ENCODE results near the gene FANCI. TPM values are rescaled to one million over a fixed set of nuclear protein-coding genes. Genes with fewer than 3 reads are reported as not detected.

FANCI gene
- total and polyA plus RNA-seq, 2 of the 13 experiments (the other 11 are each of a cell fraction or from before 2014, with no cell fraction given) = 15.7 to 68.8 TPM

- TF ChIP-seq MBNL3 (CRISPR knock-in tag; conservative IDR thresholded peaks at IDR 0.05) (no peak), ZNF737 (CRISPR knock-in tag; IDR thresholded peaks at IDR 0.05; ENCODE audit: borderline replicate concordance) (no peak), CERS6 (CRISPR knock-in tag; IDR thresholded peaks at IDR 0.05) (no peak)
Observed at GRCh38 chr15:89341316-89342005, 97.7 kb downstream of the FANCI start (continued).

GRCh38 chr15:89342840-89343239 lies 99.1 kb downstream of the FANCI start:
- DNase-seq (ENCODE audit: low spot score) (no peak), FAIRE-seq (no peak), ATAC-seq (no peak)
- ChIA-PET POLR2A (no interaction called here), CTCF (ENCODE audit: low intra/inter-chr PET ratio, low total read pairs) (no interaction called here)
- Histone ChIP-seq H3K4me1 (ENCODE audit: insufficient read depth, low read length) (no peaks in the 10 kb centered on the region; the same call in 1 of the 2 replicates), H2AFZ (ENCODE audit: low read length) (no peak overlapping the region), H3K27ac (ENCODE audit: extremely low read length, insufficient read depth, low read length) (no peak overlapping the region), H4K20me1 (ENCODE audit: insufficient read depth, low read length) (no peaks in the 10 kb centered on the region), H3K36me3 (replicated peaks in 1 of 2; ENCODE audit: control insufficient read depth in 1 of 2, insufficient read depth in 2 of 2, low read length in 2 of 2) (no peaks in the 10 kb centered on the region), H3K9me3 (ENCODE audit: low read length) (no peaks in the 10 kb centered on the region), H3K4me3 (replicated peaks in 1 of 3; ENCODE audit: insufficient read depth in 1 of 3, low read depth in 2 of 3, low read length in 3 of 3) (no peak overlapping the region), H3K79me2 (ENCODE audit: insufficient read depth, low read length) (no peaks in the 10 kb centered on the region), H3K27me3 (ENCODE audit: control insufficient read depth in 1 of 2, insufficient read depth in 2 of 2, low read length in 2 of 2) (peaks cover 1 to 26% of the 10 kb centered on the region in 2 experiments; a peak in 2 of 5 replicates), H3K9ac (ENCODE audit: insufficient read depth, low read depth, low read length) (no peak overlapping the region), H3K4me2 (ENCODE audit: low read depth, low read length) (no peak overlapping the region)
- no TSS peak for BruUV-seq (replicated peaks)
- intact Hi-C loops (cut with micrococcal nuclease; ENCODE audit: unreplicated experiment) = no loop called here
- in situ Hi-C loops (cut with HindIII; ENCODE audit: extremely low pct_ligation_motif_present, low pct_unique_long_range_greater_than_20kb) = no loop called here
- WGBS (ENCODE audit: low lambda C conversion rate) = 100% methylated on average over 1 of the region's 3 CpGs
- no peak for TF ChIP-seq ZNF510 (CRISPR knock-in tag; IDR thresholded peaks at IDR 0.05; ENCODE audit: low read depth)
- no peak for TF ChIP-seq ADNP (CRISPR knock-in tag; IDR thresholded peaks at IDR 0.05)
- TF ChIP-seq MLXIP (CRISPR knock-in tag; IDR thresholded peaks at IDR 0.05; ENCODE audit: borderline replicate concordance) = no peak
- TF ChIP-seq ELF3 (CRISPR knock-in tag; IDR thresholded peaks at IDR 0.05) = no peak
- TF ChIP-seq CHCHD3 (CRISPR knock-in tag; IDR thresholded peaks at IDR 0.05) = no peak
- TF ChIP-seq PLSCR1 (CRISPR knock-in tag; IDR thresholded peaks at IDR 0.05; ENCODE audit: borderline replicate concordance) = no peak
- TF ChIP-seq TMF1 (CRISPR knock-in tag; IDR thresholded peaks at IDR 0.05; ENCODE audit: low read depth) = no peak
- no peak for TF ChIP-seq HCFC1 (IDR thresholded peaks at IDR 0.05; ENCODE audit: low read depth, low read length)
- no peak for TF ChIP-seq HINFP (CRISPR knock-in tag; IDR thresholded peaks at IDR 0.05; ENCODE audit: low read depth)

Measured in HepG2 (cell line).